GM12878 (cell line): ENCODE results near the gene RNF152. TPM values are rescaled to one million over a fixed set of nuclear protein-coding genes. Genes with fewer than 3 reads are reported as not detected.

Experiments
- ATAC-seq: fragments of 200-7000 bp; cut with Tn5 transposase; 3 replicates; pipeline ENCODE4 v1.9.1; 2020; ENCODE audit warnings: mild to moderate bottlenecking, moderate library complexity
- BruUV-seq: library from RNA; stranded (reverse); fragments of 400-500 nt; replicated peaks from 2 replicates; lab custom pipeline; 2021; lab: Mats Ljungman, UMichigan
- CTCF ChIA-PET: fragments of 300-600 bp; sonication (Branson Sonifier 250); formaldehyde crosslinking; extraction: SDS; loops from one replicate; lab custom pipeline; 2021; ENCODE audit warnings: inconsistent platforms; lab: Yijun Ruan, JAX
- POLR2A ChIA-PET: fragments of 350-600 bp; formaldehyde crosslinking; extraction: SDS; loops from one replicate; lab custom pipeline; 2021; ENCODE audit warnings: inconsistent platforms; lab: Charles Lee
- RAD21 ChIA-PET: fragments of 300-600 bp; sonication (Branson Sonifier 250); formaldehyde crosslinking; loops from one replicate; lab custom pipeline; 2023; ENCODE audit warnings: antibody characterized with exemption; ENCODE audit not compliant: unreplicated experiment; lab: Charles Lee
- SMC1A ChIA-PET: fragments of 300-600 bp; sonication (Branson Sonifier 250); formaldehyde crosslinking; loops from one replicate; lab custom pipeline; 2023; ENCODE audit not compliant: unreplicated experiment, uncharacterized antibody; lab: Charles Lee
- DNase-seq: peaks from one replicate; pipeline ENCODE4 v3.0.0-alpha.2; 2011; ENCODE audit warnings: low read depth, low spot score
- FAIRE-seq: peaks from 3 replicates; lab custom pipeline; 2011; peaks lifted over from hg19 to GRCh38; lab: Jason Lieb, UNC
- H2AFZ ChIP-seq: 2 replicates; pipeline ENCODE4 v1.6.0; 2011; ENCODE audit warnings: low read depth, low read length, control low read depth; ENCODE audit not compliant: control insufficient read depth
- H3K27ac ChIP-seq: 2 replicates; pipeline ENCODE4 v1.5.1; 2011; ENCODE audit warnings: control low read depth; ENCODE audit not compliant: control insufficient read depth, insufficient read depth
- H3K27me3 ChIP-seq, 2 experiments: replicated peaks in 1 of 2; 2 replicates each; pipeline versions ENCODE4 v1.6.0 to v1.6.1; 2011; ENCODE audit warnings: low read length in 1 of 2; ENCODE audit not compliant: control insufficient read depth in 2 of 2, insufficient read depth in 2 of 2
- H3K36me3 ChIP-seq, 2 experiments: 2 replicates each; pipeline ENCODE4 v1.5.1; 2011; ENCODE audit warnings: low read length in 1 of 2; ENCODE audit not compliant: control insufficient read depth in 2 of 2, insufficient read depth in 2 of 2
- H3K4me1 ChIP-seq: 2 replicates; pipeline ENCODE4 v1.6.1; 2011; ENCODE audit warnings: mild to moderate bottlenecking, low read length, moderate library complexity, mixed read lengths; ENCODE audit not compliant: control insufficient read depth, insufficient read depth
- H3K4me2 ChIP-seq: 2 replicates; pipeline ENCODE4 v1.6.0; 2011; ENCODE audit warnings: control low read depth; ENCODE audit not compliant: control insufficient read depth, insufficient read depth
- H3K4me3 ChIP-seq: fragments of 200-600 bp; sonication (generic); 2 replicates; pipeline ENCODE4 v1.5.1; 2016
- H3K79me2 ChIP-seq: 2 replicates; pipeline ENCODE4 v1.6.0; 2011; ENCODE audit warnings: low read length; ENCODE audit not compliant: control insufficient read depth, insufficient read depth
- H3K9ac ChIP-seq: 2 replicates; pipeline ENCODE4 v1.8.0; 2011; ENCODE audit warnings: low read length, control low read depth, mixed read lengths; ENCODE audit not compliant: control insufficient read depth, insufficient read depth
- H3K9me3 ChIP-seq: replicated peaks from 3 replicates; pipeline ENCODE4 v1.5.1; 2011; ENCODE audit warnings: mild to moderate bottlenecking, low read length; ENCODE audit not compliant: control insufficient read depth, insufficient read depth
- H4K20me1 ChIP-seq: 2 replicates; pipeline ENCODE4 v1.6.0; 2011; ENCODE audit not compliant: control insufficient read depth, insufficient read depth
- CHD4 ChIP-seq: fragments of 200-600 bp; sonication (generic); IDR thresholded peaks from 2 replicates; pipeline ENCODE4 v1.6.1; 2016; ENCODE audit warnings: mild to moderate bottlenecking
- ETV6 ChIP-seq, 2 experiments: fragments of 450-650 bp in 1 of 2; IDR thresholded peaks in 1 of 2; conservative IDR thresholded peaks in 1 of 2; 2 replicates each; pipeline ENCODE4 v1.6.1; 2014; ENCODE audit warnings: antibody characterized with exemption in 1 of 2, borderline replicate concordance in 1 of 2, low read depth in 1 of 2, mild to moderate bottlenecking in 1 of 2, moderate library complexity in 1 of 2
- FOXK2 ChIP-seq: fragments of 450-650 bp; IDR thresholded peaks from 2 replicates; pipeline ENCODE4 v1.6.1; 2017; ENCODE audit warnings: mild to moderate bottlenecking, moderate library complexity
- GATAD2B ChIP-seq: fragments of 450-650 bp; conservative IDR thresholded peaks from 2 replicates; pipeline ENCODE4 v1.6.1; 2017; ENCODE audit warnings: low read depth, mild to moderate bottlenecking, moderate library complexity
- MTA2 ChIP-seq: fragments of 450-650 bp; IDR thresholded peaks from 2 replicates; pipeline ENCODE4 v1.6.1; 2016; ENCODE audit warnings: low read depth, mild to moderate bottlenecking, moderate library complexity
- RB1 ChIP-seq: fragments of 450-650 bp; formaldehyde crosslinking; IDR thresholded peaks from 2 replicates; pipeline ENCODE4 v1.6.1; 2017; ENCODE audit warnings: mild to moderate bottlenecking, borderline replicate concordance
- RFX5 ChIP-seq: IDR thresholded peaks from 2 replicates; pipeline ENCODE4 v1.6.1; 2011; ENCODE audit warnings: low read depth, low read length, improper control_type of control experiment
- ZBTB11 ChIP-seq: fragments of 450-650 bp; formaldehyde crosslinking; IDR thresholded peaks from 2 replicates; pipeline ENCODE4 v1.5.0; 2022; ENCODE audit warnings: mild to moderate bottlenecking, missing genetic modification characterization
- WGBS: methylation state at CpG from one replicate; pipeline ENCODE4 v1.1.6; 2016; ENCODE audit warnings: low lambda C conversion rate; ENCODE audit not compliant: insufficient replicate concordance, insufficient coverage; ENCODE audit errors: missing lambda C conversion rate; 5-methylcytosine and 5-hydroxymethylcytosine counted together
- in situ Hi-C: fragments of 300-500 bp; cut with MboI; formaldehyde crosslinking; loops from 9 replicates; pipeline ENCODE4 v1.14.3; 2018; ENCODE audit warnings: mixed read lengths
- intact Hi-C: fragments of 100-400 bp; cut with micrococcal nuclease; formaldehyde crosslinking; loops from one replicate; pipeline ENCODE4 v1.14.2; 2022; ENCODE audit not compliant: unreplicated experiment
- polyA plus RNA-seq, 11 experiments: library from polyadenylated mRNA; depleted of rRNA in 4 of 11; unstranded in 6 of 11; stranded (reverse) in 5 of 11; fragments of >200 nt; fragmentation: Nextera tagmentation in 4 of 11; fragmentation: Illumina TruSeq in 1 of 11; extraction: Ambion mirVana in 4 of 11; extraction: Trizol in 1 of 11; gene quantifications; 1 replicate in 1 of 11; 2 replicates in 10 of 11; pipeline versions ENCODE4 v1.2.1 to v1.2.3, GENCODE V29; 2011 to 2016; ENCODE audit warnings: inconsistent platforms in 2 of 11, missing spikeins in 2 of 11, low read depth in 1 of 11
- total RNA-seq, 4 experiments: library from RNA; depleted of rRNA in 3 of 4; stranded (reverse); fragments of >200 nt in 3 of 4; fragmentation: Illumina TruSeq in 1 of 4; extraction: Trizol in 1 of 4; gene quantifications; 2 replicates each; pipeline versions ENCODE4 v1.2.1 to v1.2.3, GENCODE V29; 2013 to 2021

Gene RNF152
- total and polyA plus RNA-seq, 10 of the 15 experiments (the other 5 are each of a cell fraction or from before 2014, with no cell fraction given), result under 0.01 to 0.07 (median 0.03) TPM; not detected in 7

GRCh38 chr18:61870151-61870550, 22.7 kb downstream of the RNF152 start (continued):
- TF ChIP-seq ZBTB11 (CRISPR knock-in tag), result no peak
- no peak for TF ChIP-seq CHD4
- TF ChIP-seq RB1, result no peak
- no peak for TF ChIP-seq ETV6 (conservative IDR thresholded peaks at IDR 0.05 in 1 of 2, IDR thresholded peaks at IDR 0.05 in 1 of 2; ENCODE audit: borderline replicate concordance in 1 of 2, low read depth in 1 of 2)
- no peak for TF ChIP-seq RFX5
- TF ChIP-seq FOXK2, result no peak

- H3K9me3 ChIP-seq, result no peaks in the 10 kb centered on the region; the same call in 2 of the 3 replicates
- no TSS peak for BruUV-seq
- intact Hi-C loops (no loop called here), in situ Hi-C loops (no loop called here)
- SMC1A ChIA-PET, result no interaction called here
- CTCF ChIA-PET, result interaction anchor here (0.8 kb wide), 1 partner anchor 135 kb away, joined by 3 read pairs; no protein-coding TSS in a partner anchor
- TF ChIP-seq MTA2 (no peak), GATAD2B (no peak)
- no peak overlapping the region for H3K27ac ChIP-seq
- no peak overlapping the region for H3K9ac ChIP-seq
- H3K27me3 ChIP-seq, result no peaks in the 10 kb centered on the region
- no peaks in the 10 kb centered on the region for H3K79me2 ChIP-seq
- no peak for DNase-seq
- no peaks in the 10 kb centered on the region for H3K4me1 ChIP-seq
- no peak for ATAC-seq
- POLR2A ChIA-PET, result no interaction called here
- H3K36me3 ChIP-seq, result no peaks in the 10 kb centered on the region
- RAD21 ChIA-PET, result no interaction called here
- no peak overlapping the region for H3K4me3 ChIP-seq
- no peak overlapping the region for H3K4me2 ChIP-seq
- no peaks in the 10 kb centered on the region for H4K20me1 ChIP-seq
- WGBS, result 44% methylated on average over 4 of the region's 4 CpGs
- no peak for FAIRE-seq
- H2AFZ ChIP-seq, result no peak overlapping the region
These were observed 23.2 kb downstream of the RNF152 start for GRCh38 chr18:61869636-61870035.
